GM19463 (cell line): ENCODE measurements around the gene KCNIP4.

Experiments
- ATAC-seq: cut with Tn5 transposase; IDR thresholded peaks from one replicate; pipeline ENCODE4 v1.9.1; 2021; ENCODE audit warnings: mild to moderate bottlenecking, moderate library complexity; ENCODE audit not compliant: unreplicated experiment

Gene KCNIP4

GRCh38 chr4:21476757-21477156 is 471.8 kb downstream of the KCNIP4 start:
- ATAC-seq: no peak

DNA sequence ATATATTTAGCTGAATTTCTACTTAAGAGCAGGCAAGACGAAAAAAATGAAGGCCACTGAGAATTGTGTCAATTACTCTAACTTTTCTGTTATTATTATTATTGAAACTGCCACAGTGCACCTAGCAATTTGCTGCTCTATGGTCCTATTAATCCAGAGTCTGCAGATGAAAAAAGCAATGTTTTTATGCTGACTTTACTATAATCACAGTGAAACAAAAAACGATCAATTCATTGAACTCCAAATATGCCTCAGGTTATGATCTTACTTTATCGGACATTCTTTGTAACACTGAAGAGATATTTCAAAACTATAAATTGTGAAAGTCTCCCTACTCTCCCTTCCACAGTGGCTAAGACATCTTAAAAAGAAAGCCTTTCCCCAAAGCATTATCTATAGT is 474.4 kb downstream of the KCNIP4 start:
- ATAC-seq: no peak

GRCh38 chr4:21470535-21470934 is 478.0 kb downstream of the KCNIP4 start:
- ATAC-seq: no peak

GRCh38 chr4:21469438-21470300 is 478.9 kb downstream of the KCNIP4 start:
- ATAC-seq: no peak

- ATAC-seq: no peak
Measured at GRCh38 chr4:21467551-21467950, 481.0 kb downstream of the KCNIP4 start.

GRCh38 chr4:21457086-21457840 is 491.3 kb downstream of the KCNIP4 start:
- no peak for ATAC-seq

DNA sequence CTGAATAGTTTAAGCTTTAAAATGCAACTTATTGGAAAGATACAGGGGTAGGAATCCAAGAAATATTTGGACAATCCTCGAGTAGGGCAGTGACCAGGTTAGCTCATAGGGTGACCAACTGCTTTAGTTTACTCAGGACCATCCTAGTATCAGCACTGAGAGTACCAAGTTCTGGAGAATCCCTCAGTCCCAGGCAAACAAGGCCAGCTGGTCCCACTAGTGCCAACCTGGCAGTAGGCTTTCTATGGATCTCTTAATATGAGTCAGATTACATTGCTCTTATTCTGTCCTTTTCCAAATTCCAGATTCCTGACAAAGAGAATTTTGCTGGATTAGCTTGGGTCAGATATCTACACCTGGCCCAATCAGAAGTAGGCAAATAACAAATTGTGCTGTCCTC is 493.7 kb downstream of the KCNIP4 start:
- ATAC-seq: no peak

DNA sequence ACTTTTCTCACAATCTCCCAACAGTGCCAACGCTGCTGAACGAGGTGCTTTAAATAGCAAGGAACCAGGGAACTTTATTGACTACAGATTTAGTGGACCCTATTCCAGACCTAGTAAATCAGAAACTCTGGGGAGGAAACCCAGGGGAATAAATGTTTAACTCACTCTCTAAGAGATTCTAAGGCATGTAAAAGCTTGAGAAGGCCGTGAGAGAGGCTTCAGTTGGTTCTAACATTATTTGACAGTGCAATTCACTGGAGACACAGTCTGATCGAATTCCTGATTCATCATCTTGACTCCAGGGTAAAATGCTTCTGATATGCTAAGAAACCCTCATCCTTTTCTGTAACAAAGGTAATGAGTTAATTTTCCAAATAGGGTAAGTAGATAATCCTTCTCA is 494.4 kb downstream of the KCNIP4 start:
- no peak for ATAC-seq

DNA sequence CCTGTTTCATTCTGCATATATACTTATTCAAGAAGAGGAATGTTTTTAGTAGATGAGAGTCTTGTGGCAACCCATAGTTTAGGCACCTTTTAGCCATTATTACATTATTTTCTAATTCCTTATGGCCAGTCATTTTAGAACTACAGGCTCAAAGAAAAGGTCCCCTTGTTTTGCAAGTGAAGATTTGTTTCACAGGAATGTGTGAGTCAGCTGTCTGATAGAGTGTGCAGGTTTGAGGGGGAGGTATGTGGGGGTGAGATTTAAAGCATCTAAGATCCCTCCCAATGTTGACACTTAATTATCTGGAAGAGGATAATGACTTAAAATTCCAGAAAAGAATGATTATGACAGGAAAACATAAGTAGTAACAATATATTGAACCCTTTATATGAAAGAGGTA is 495.6 kb downstream of the KCNIP4 start:
- no peak for ATAC-seq

GRCh38 chr4:21451032-21451431 is 497.5 kb downstream of the KCNIP4 start:
- ATAC-seq: no peak

DNA sequence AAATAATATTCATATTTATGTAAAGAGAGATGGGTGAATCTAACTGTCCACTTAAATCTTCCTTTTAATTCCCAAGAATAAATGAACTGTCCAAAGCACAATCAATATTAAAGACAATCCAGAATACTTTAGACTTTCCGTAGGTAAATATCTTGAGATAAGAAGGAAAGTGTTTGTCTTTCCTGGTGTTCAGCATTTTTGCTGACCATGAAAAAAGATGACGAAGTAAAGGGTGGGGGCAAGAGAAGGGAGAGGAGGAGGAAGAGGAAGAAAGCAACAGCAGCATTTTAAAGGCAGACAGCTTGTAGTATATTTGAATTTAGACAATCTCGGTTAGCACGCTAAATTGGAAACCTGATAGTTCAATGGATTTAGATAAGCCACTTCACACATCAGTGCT is 498.2 kb downstream of the KCNIP4 start:
- no peak for ATAC-seq

DNA sequence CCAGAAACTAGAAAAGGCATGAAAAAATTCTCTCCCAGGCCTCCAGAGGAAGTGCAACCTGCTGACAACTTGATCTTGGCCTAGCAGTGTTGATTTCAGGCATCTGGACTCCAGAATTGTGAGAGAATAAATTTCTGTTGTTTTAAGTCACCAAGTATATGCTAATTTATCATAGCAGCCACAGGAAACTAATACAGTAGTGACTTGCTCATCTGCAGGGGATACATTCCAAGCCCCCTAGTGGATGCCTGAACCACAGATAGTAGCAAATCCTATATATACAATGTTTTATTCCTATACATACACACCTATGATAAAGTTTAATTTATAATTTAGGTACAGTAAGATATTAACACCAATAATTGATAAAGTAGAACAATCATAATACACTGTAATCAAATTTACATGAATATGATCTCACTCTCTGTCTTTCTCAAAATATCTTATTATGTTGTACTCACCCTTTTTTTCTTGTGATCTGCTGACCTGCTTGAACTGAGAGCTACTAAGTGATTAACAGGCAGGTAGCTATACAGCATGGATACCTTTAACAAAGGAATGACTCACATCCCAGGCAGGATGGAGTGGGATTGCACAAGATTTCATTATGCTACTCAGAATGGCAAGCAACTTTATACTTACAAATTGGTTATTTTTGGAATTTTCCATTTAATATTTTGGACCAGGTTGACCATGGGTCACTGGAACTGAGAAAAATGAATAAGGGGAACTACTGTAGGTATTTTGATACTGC is 501.1 kb downstream of the KCNIP4 start:
- no peak for ATAC-seq

- ATAC-seq: no peak
Measured at GRCh38 chr4:21420166-21420565, 528.4 kb downstream of the KCNIP4 start.

DNA sequence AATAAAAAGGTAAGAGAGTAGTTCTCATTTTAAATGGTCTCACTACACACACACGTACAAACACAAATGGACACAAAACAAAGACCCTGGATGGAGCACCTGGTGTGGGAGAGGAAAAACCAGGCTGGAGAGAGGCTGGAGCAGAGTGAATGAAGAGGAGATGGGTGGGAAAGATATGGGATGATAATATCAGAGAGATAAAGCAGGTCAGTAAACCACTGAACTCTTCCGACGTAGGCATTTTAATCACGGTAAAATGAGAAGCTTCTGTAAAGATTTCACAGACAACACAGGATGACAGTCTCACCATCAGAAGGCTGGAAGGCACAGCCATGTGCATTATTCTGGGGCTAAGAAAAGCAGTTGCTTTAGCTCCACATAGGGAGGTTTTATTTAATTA is 532.8 kb downstream of the KCNIP4 start:
- ATAC-seq: no peak

GRCh38 chr4:21413807-21414370 is 534.7 kb downstream of the KCNIP4 start:
- no peak for ATAC-seq

- no peak for ATAC-seq
Measured at GRCh38 chr4:21411086-21411485, 537.5 kb downstream of the KCNIP4 start.

GRCh38 chr4:21410372-21410771 is 538.2 kb downstream of the KCNIP4 start:
- ATAC-seq: no peak

GRCh38 chr4:21387683-21388082 is 560.9 kb downstream of the KCNIP4 start:
- no peak for ATAC-seq

DNA sequence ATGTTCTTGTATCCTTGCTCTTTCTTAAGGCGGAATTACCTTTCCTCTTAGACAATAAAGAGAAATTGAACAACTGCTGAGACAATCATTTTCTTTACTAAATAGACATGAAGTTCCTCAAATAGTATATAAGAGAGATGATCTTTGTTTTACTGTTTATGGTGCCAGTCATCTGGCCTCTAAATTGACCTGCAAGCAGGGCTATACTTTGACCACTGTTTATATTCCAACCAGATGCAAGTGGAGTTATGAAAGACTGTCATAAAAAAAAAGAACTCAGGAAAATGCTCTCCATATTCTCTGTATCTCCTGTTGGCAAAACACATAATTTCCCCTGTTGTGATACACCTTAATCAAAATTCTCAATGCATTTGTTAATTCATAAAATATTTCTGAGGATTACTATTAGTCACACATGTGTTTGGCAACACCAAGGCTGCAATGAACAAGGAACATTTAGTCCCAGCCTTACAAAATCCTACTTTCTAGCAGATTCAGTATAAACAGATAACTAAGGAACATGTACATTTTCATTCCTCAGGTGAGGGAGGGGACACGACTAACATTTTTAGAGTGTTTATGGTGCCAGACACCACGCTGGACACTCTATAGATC is 562.3 kb downstream of the KCNIP4 start:
- ATAC-seq: no peak

DNA sequence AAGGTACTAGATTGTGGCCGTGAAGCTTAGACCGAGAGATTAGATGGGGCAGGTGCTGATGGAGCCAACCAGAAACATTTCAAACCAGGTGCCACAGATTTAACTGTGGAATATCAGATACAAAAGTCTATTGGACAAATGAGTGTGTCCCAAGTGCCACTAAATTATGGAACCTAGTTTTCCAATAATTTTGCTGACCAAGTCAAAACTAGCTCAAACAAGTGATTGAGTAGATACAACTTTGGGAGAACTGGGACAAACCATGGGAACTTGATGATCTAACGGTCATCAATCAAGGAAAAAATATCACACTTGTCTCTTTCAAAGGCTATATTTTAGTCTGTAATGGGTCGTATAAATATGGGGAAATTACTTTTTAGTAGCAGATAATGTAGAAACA is 562.9 kb downstream of the KCNIP4 start:
- no peak for ATAC-seq

- no peak for ATAC-seq
Measured at GRCh38 chr4:21384609-21385008, 564.0 kb downstream of the KCNIP4 start.
